ENCODE results near the gene CREB3L4.

- no peak for TF ChIP-seq CTCF (IDR thresholded peaks at IDR 0.05; ENCODE audit: low read depth, low read length, missing input control)
- TF ChIP-seq, protein P1, sequence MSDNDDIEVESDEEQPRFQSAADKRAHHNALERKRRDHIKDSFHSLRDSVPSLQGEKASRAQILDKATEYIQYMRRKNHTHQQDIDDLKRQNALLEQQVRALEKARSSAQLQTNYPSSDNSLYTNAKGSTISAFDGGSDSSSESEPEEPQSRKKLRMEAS (IDR thresholded peaks at IDR 0.05), result no peak
- TF ChIP-seq ZBTB33 (IDR thresholded peaks at IDR 0.05), result no peak
- TF ChIP-seq YY1 (IDR thresholded peaks at IDR 0.05), result no peak
- no peak for TF ChIP-seq FOXA2 (IDR thresholded peaks at IDR 0.05)
- TF ChIP-seq, protein P2, sequence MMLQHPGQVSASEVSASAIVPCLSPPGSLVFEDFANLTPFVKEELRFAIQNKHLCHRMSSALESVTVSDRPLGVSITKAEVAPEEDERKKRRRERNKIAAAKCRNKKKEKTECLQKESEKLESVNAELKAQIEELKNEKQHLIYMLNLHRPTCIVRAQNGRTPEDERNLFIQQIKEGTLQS (IDR thresholded peaks at IDR 0.05), result no peak
These were observed 26.9 kb upstream of the CREB3L4 start for GRCh38 chr1:153940756-153941155.
